SH-SY5Y (cell line): ENCODE measurements around the gene TEX30.

Experiments used
- GATA2 ChIP-seq: IDR thresholded peaks from 2 replicates; pipeline ENCODE4 v1.6.1; 2011; ENCODE audit warnings: mild to moderate bottlenecking, low read depth, low read length
- GATA3 ChIP-seq: IDR thresholded peaks from 2 replicates; pipeline ENCODE4 v1.6.1; 2011; ENCODE audit warnings: low read depth, mild to moderate bottlenecking, low read length, moderate library complexity

DNA sequence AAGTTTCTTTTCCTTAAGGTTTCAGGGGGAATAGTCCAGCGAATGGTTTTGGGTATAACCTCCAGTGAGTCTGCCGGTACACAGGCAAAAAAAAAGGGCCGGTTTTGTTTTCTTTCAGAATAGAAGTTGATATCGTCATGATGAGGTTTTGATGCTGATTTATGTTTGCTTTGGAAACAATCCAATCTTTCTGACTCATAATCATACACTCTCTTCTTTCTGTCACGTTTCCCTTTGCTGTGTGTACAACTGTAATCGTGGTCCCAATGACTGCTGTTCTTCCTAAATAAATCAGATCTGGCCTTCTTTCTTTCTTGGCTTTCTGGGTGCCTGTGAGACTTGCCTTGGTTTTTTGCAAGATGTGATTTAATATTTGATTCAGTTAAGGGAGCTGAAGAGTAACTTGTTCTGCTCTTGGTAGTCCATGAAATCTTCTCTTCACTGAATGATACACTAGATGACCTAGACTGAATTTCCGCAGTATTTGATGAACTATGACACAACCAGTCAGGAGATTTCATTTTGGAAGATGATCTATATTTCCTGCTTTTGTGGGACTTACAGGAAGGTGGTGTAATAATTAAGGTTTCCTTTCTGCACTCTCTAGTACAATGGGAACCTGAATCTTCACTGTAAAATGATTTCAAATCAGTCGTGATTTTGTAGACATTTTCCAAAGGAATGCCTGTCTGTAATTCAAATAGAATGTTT, 43.9 kb downstream of the TEX30 start:
- TF ChIP-seq GATA3 (no peak), GATA2 (no peak)
